Uterus (tissue), 2 donors: Measurements from ENCODE around the gene ABCC3.

Source experiments
- POLR2A ChIP-seq, 2 donors: fragments of 450-650 bp; IDR thresholded peaks; one replicate each; pipeline ENCODE4 v1.6.1; 2016; ENCODE audit warnings: antibody characterized with exemption in 2 of 2, mild to moderate bottlenecking in 1 of 2, moderate library complexity in 1 of 2
- TF ChIP-seq, protein P1 (sequence below), 4 experiments: fragments of 200-600 bp in 2 of 4; fragments of 450-650 bp in 2 of 4; sonication (generic) in 2 of 4; IDR thresholded peaks; one replicate each; pipeline ENCODE4 v1.5.1; 2016 to 2019; ENCODE audit warnings: antibody characterized with exemption in 4 of 4, mild to moderate bottlenecking in 2 of 4, moderate library complexity in 1 of 4

DNA sequence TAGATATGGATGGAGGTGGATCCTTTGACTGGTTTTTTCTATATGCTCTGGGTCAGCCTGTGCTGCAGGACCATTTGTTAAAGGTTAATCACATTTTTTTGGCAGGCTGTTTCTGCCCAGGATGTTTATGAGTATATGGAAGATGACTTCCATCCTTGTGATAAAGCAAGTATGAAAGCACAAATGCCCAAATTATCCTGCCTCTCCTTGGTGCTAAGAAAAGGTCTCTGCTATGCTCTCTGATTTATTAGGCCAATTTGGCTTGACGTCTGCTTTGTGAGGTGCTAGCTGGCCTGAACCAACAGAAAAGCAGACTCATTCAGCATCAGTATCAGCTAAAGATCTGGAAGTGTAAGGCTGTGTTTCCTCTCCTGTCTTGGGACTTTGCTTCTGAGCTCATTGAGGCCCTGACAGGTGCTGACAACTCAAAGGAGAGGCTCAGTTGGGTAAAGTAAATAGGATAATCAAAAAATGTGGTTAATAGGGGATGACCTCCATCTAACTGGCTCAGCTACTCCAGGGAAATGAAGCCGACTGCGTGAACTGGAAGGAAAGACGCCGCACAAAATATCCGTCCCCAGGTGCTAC is 57.9 kb downstream of the ABCC3 start:
- TF ChIP-seq POLR2A (IDR thresholded peaks at IDR 0.05): no peak
- TF ChIP-seq, protein P1, sequence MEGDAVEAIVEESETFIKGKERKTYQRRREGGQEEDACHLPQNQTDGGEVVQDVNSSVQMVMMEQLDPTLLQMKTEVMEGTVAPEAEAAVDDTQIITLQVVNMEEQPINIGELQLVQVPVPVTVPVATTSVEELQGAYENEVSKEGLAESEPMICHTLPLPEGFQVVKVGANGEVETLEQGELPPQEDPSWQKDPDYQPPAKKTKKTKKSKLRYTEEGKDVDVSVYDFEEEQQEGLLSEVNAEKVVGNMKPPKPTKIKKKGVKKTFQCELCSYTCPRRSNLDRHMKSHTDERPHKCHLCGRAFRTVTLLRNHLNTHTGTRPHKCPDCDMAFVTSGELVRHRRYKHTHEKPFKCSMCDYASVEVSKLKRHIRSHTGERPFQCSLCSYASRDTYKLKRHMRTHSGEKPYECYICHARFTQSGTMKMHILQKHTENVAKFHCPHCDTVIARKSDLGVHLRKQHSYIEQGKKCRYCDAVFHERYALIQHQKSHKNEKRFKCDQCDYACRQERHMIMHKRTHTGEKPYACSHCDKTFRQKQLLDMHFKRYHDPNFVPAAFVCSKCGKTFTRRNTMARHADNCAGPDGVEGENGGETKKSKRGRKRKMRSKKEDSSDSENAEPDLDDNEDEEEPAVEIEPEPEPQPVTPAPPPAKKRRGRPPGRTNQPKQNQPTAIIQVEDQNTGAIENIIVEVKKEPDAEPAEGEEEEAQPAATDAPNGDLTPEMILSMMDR (IDR thresholded peaks at IDR 0.05): no peak
